ENCODE results near the gene CMC2. TPM values are rescaled to one million over a fixed set of nuclear protein-coding genes. Genes with fewer than 3 reads are reported as not detected.

The CMC2 gene
- total and polyA plus RNA-seq, 2 of the 13 experiments (the other 11 are each of a cell fraction or from before 2014, with no cell fraction given): 116 to 129 TPM

DNA sequence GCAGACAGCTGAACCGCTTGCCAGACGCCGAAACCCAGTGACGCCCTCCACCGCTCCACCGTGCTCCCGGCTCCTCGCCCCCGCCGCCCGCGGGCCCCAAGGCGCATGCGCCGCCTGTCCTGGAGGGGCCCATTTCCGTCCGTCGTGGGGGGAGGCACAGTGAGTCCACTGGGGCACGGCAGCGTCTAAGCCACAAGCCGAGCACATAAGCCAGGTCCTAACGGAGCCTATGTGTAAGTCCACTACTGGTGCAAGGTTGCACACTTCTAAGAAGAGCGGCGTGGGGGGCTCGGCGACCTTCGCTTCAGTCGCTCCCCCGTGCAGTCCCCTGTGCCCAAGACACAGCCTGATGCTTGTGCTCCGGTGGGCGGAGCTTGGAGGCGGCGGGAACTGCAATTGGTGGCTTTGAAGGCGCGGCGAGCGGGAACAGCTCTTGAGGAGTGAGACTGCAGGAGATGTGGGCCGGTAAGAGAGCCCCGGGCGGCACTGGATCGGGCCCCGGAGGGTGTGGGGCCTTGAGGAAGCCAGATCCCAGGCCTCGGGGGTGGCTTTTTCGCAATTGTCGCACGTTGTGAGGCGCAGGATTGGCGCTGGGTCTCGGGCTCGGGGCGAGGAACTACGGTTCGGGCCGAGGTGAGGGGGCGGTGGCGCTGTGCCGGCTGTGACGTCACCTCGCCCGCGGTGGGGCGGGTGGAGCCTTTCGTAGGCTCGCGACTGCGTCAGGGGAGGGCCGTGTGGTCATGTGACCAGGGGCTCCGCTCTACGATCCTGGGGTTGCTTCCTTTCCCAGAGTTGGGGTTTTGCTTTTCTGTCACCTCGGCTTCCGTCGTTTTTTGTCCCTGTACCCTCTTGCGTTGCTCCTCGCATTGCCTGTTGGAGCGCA is at the start of gene CMC2, which contains the start of gene CENPN (continued):
- TF ChIP-seq ZNF737 (CRISPR knock-in tag; IDR thresholded peaks at IDR 0.05; ENCODE audit: borderline replicate concordance): no peak
- 0 out of 2 replicates have a peak, but pooled peaks have one; percentile 16 for TF ChIP-seq ZNF121 (CRISPR knock-in tag; IDR thresholded peaks at IDR 0.05)
- TF ChIP-seq PAWR (CRISPR knock-in tag; IDR thresholded peaks at IDR 0.05; ENCODE audit: borderline replicate concordance): no peak; the same call in 1 of the 2 replicates
- peak; percentile 49; the same call in 1 of the 3 replicates for TF ChIP-seq MXI1 (IDR thresholded peaks at IDR 0.05; ENCODE audit: borderline replicate concordance, low read depth, low read length)
- TF ChIP-seq ZNF552 (CRISPR knock-in tag; IDR thresholded peaks at IDR 0.05; ENCODE audit: borderline replicate concordance): peak; percentile 33; the same call in 1 of the 2 replicates
- TF ChIP-seq HNRNPH1 (optimal IDR thresholded peaks at IDR 0.05; ENCODE audit: low read depth, low read length): no peak
- TF ChIP-seq ZBTB43 (CRISPR knock-in tag; conservative IDR thresholded peaks at IDR 0.05): peak; percentile 56
- TF ChIP-seq RARA (CRISPR knock-in tag; IDR thresholded peaks at IDR 0.05): 0 out of 2 replicates have a peak, but pooled peaks have one; percentile 15
- no peak; the same call in 1 of the 2 replicates for TF ChIP-seq ZNF451 (CRISPR knock-in tag; IDR thresholded peaks at IDR 0.05)
- TF ChIP-seq SMAD1 (CRISPR knock-in tag; IDR thresholded peaks at IDR 0.05; ENCODE audit: borderline replicate concordance, low read depth): 0 out of 2 replicates have a peak, but pooled peaks have one; percentile 81
- peak; percentile 10; the same call in 1 of the 2 replicates for TF ChIP-seq ERF (CRISPR knock-in tag; IDR thresholded peaks at IDR 0.05)
- no peak; the same call in 1 of the 2 replicates for TF ChIP-seq HMG20A (CRISPR knock-in tag; IDR thresholded peaks at IDR 0.05; ENCODE audit: borderline replicate concordance)
- no peak; the same call in 1 of the 2 replicates for TF ChIP-seq ZNF431 (CRISPR knock-in tag; IDR thresholded peaks at IDR 0.05; ENCODE audit: borderline replicate concordance, low read depth)
- peak; percentile 84 for TF ChIP-seq FOXK1 (CRISPR knock-in tag; IDR thresholded peaks at IDR 0.05; ENCODE audit: borderline replicate concordance, low read depth)
- no peak for TF ChIP-seq NBN (conservative IDR thresholded peaks at IDR 0.05)
- no peak for TF ChIP-seq FOXC1 (CRISPR knock-in tag; IDR thresholded peaks at IDR 0.05; ENCODE audit: borderline replicate concordance)
- TF ChIP-seq KAT2B (IDR thresholded peaks at IDR 0.05; ENCODE audit: borderline replicate concordance, low read depth, low read length): no peak
- peak; percentile 84; the same call in 1 of the 2 replicates for TF ChIP-seq NFATC3 (CRISPR knock-in tag; IDR thresholded peaks at IDR 0.05)
- no peak; the same call in 1 of the 2 replicates for TF ChIP-seq NFE2L2 (IDR thresholded peaks at IDR 0.05; ENCODE audit: low read length)
- no peak for TF ChIP-seq ZNF792 (CRISPR knock-in tag; IDR thresholded peaks at IDR 0.05)
- peak; percentile 78; the same call in 1 of the 2 replicates for TF ChIP-seq POGK (CRISPR knock-in tag; conservative IDR thresholded peaks at IDR 0.05)
- TF ChIP-seq NCOA2 (CRISPR knock-in tag; IDR thresholded peaks at IDR 0.05): no peak; the same call in 1 of the 2 replicates
- TF ChIP-seq ZNF510 (CRISPR knock-in tag; IDR thresholded peaks at IDR 0.05; ENCODE audit: low read depth): peak; percentile 96
- TF ChIP-seq THAP11 (CRISPR knock-in tag; IDR thresholded peaks at IDR 0.05): peak; percentile 80
- TF ChIP-seq ZKSCAN5 (CRISPR knock-in tag; IDR thresholded peaks at IDR 0.05): no peak
- no peak for TF ChIP-seq FOXP1 (IDR thresholded peaks at IDR 0.05)
- peak; percentile 33; the same call in 1 of the 2 replicates for TF ChIP-seq FOXP1 (CRISPR knock-in tag; IDR thresholded peaks at IDR 0.05)
- TF ChIP-seq MAFF (IDR thresholded peaks at IDR 0.05; ENCODE audit: low read depth, low read length): peak; percentile 10; the same call in 1 of the 2 replicates
- peak; percentile 95 for TF ChIP-seq ZNF749 (CRISPR knock-in tag; IDR thresholded peaks at IDR 0.05; ENCODE audit: borderline replicate concordance)
- no peak for TF ChIP-seq ZBTB1 (CRISPR knock-in tag; IDR thresholded peaks at IDR 0.05; ENCODE audit: borderline replicate concordance)
